K562 (cell line): Measurements from ENCODE around the gene AGL. TPM values are rescaled to one million over a fixed set of nuclear protein-coding genes. Genes with fewer than 3 reads are reported as not detected.

ENCODE experiments used
- CBX3 ChIP-seq, 2 experiments: IDR thresholded peaks; 1 replicate in 1 of 2; 2 replicates in 1 of 2; pipeline ENCODE4 v1.6.1; 2012; ENCODE audit warnings: inconsistent platforms in 2 of 2, low read length in 2 of 2, borderline replicate concordance in 1 of 2, control low read depth in 1 of 2
- FOXJ2 ChIP-seq: fragments of 200-800 bp; sonication (Bioruptor generic); IDR thresholded peaks from 2 replicates; pipeline ENCODE4 v1.6.1; 2016; ENCODE audit warnings: missing genetic modification characterization, missing compliant biosample characterization
- KLF10 ChIP-seq: fragments of 250-450 bp; sonication (Bioruptor Pico); IDR thresholded peaks from 2 replicates; pipeline ENCODE4 v1.6.1; 2021; ENCODE audit warnings: matching md5 sums
- MCM2 ChIP-seq: fragments of 450-650 bp; IDR thresholded peaks from 2 replicates; pipeline ENCODE4 v1.6.1; 2017; ENCODE audit warnings: low read depth, mild to moderate bottlenecking
- NCOA1 ChIP-seq: fragments of 450-650 bp; IDR thresholded peaks from 2 replicates; pipeline ENCODE4 v1.6.1; 2016; ENCODE audit warnings: low read depth
- PCBP1 ChIP-seq: fragments of 200-400 bp; formaldehyde crosslinking; IDR thresholded peaks from 2 replicates; pipeline ENCODE4 v1.6.1; 2018; ENCODE audit warnings: mild to moderate bottlenecking, low read depth, low read length; ENCODE audit not compliant: poor library complexity, severe bottlenecking
- ZNF124 ChIP-seq: sonication (generic); formaldehyde crosslinking; IDR thresholded peaks from 2 replicates; pipeline ENCODE4 v1.8.1; 2022; ENCODE audit warnings: missing genetic modification reagents
- polyA plus RNA-seq, 8 experiments: library from polyadenylated mRNA; depleted of rRNA in 4 of 8; stranded (reverse) in 5 of 8; unstranded in 3 of 8; fragments of >200 nt; fragmentation: Nextera tagmentation in 2 of 8; fragmentation: Illumina TruSeq in 1 of 8; extraction: Ambion mirVana in 2 of 8; extraction: Trizol in 1 of 8; gene quantifications; 2 replicates each; pipeline versions ENCODE4 v1.2.1 to v1.2.3, GENCODE V29; 2011 to 2014; ENCODE audit warnings: inconsistent platforms in 1 of 8, missing spikeins in 1 of 8
- total RNA-seq, 7 experiments: library from RNA; depleted of rRNA in 6 of 7; stranded (reverse); fragments of >200 nt in 6 of 7; fragmentation: Illumina TruSeq in 2 of 7; extraction: Trizol in 2 of 7; gene quantifications; 2 replicates each; pipeline versions ENCODE4 v1.2.1 to v1.2.3, GENCODE V29; 2011 to 2021; ENCODE audit warnings: low replicate concordance in 1 of 7
- TF ChIP-seq, protein P1 (sequence below): IDR thresholded peaks from 2 replicates; pipeline ENCODE4 v1.6.1; 2011; ENCODE audit not compliant: insufficient read length; ENCODE audit errors: extremely low read depth
- TF ChIP-seq, protein P2 (sequence below): fragments of 450-650 bp; IDR thresholded peaks from one replicate; pipeline ENCODE4 v1.6.1; 2018; ENCODE audit warnings: mild to moderate bottlenecking, moderate library complexity; ENCODE audit not compliant: partially characterized antibody
- TF ChIP-seq, protein P3 (sequence below), 2 experiments: fragments of 450-650 bp; IDR thresholded peaks; 2 replicates each; pipeline ENCODE4 v1.6.1; 2018; ENCODE audit warnings: mild to moderate bottlenecking in 2 of 2, low read depth in 1 of 2; ENCODE audit not compliant: partially characterized antibody in 2 of 2
- TF ChIP-seq, protein P4 (sequence below), 2 experiments: fragments of 450-650 bp; IDR thresholded peaks; 2 replicates each; pipeline ENCODE4 v1.6.1; 2016; ENCODE audit warnings: mild to moderate bottlenecking in 2 of 2, borderline replicate concordance in 1 of 2, low read depth in 1 of 2, moderate library complexity in 1 of 2

AGL gene
- total and polyA plus RNA-seq, 9 of the 15 experiments (the other 6 are each of a cell fraction or from before 2014, with no cell fraction given) = 6.3 to 20.4 (median 12.4) TPM

DNA sequence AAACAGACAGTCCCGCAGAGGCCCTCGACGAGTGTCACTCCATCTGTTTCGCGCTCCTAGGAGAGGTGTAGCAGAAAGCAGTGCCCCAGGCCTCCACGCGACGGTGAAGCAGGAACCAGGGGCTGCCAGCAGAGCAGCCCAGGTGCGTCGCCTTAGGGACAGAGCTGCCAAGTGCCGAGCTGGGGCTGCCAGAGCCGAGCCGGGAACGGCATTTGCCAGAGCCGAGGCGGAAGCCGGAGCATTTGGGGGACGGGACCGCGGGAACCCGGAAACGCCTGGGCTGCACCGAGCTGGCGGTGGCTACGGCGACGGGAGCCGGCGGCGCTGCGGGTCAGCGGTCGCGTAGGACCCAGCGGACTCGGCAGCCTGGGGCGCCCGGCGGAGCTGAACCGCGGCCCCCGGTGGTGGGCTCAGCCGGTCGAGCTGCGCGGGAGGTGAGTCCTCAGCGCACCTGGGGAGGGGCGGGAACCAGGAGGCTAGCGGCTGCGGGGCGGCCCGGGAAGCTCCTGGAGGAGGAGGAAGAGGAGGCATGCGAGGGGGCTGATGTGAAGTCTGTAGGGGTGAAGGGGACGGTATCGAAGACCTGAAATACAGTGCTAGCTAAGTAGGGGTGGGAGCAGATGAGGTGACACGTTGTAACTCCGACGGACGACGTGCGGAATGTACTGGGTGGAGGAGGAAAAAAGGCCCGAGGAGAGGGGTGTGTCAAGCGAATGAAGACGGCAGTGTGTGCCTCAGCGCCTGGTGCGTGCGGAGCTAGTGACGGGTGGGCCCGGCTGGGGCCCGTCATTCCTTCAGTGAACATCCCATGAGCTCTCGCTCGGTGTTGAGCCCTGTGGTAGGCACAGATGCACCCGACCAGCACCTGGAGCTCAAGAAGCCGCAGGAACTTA is 119.8 kb downstream of the AGL start, which contains the start of gene SLC35A3 (continued):
- TF ChIP-seq, protein P1, sequence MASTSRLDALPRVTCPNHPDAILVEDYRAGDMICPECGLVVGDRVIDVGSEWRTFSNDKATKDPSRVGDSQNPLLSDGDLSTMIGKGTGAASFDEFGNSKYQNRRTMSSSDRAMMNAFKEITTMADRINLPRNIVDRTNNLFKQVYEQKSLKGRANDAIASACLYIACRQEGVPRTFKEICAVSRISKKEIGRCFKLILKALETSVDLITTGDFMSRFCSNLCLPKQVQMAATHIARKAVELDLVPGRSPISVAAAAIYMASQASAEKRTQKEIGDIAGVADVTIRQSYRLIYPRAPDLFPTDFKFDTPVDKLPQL = no peak
- TF ChIP-seq, protein P2, sequence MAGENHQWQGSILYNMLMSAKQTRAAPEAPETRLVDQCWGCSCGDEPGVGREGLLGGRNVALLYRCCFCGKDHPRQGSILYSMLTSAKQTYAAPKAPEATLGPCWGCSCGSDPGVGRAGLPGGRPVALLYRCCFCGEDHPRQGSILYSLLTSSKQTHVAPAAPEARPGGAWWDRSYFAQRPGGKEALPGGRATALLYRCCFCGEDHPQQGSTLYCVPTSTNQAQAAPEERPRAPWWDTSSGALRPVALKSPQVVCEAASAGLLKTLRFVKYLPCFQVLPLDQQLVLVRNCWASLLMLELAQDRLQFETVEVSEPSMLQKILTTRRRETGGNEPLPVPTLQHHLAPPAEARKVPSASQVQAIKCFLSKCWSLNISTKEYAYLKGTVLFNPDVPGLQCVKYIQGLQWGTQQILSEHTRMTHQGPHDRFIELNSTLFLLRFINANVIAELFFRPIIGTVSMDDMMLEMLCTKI = no peak
- TF ChIP-seq NCOA1 (peak; percentile 96), FOXJ2 (tag) (no peak), MCM2 (no peak), ZNF124 (no peak), PCBP1 (peak; percentile 61), CBX3 (IDR thresholded peaks at IDR 0.05; ENCODE audit: borderline replicate concordance in 1 of 2, low read length in 2 of 2) (peak in 1 of 2 experiments; percentile 93; a peak in 2 of 3 replicates), KLF10 (no peak)
- TF ChIP-seq, protein P3, sequence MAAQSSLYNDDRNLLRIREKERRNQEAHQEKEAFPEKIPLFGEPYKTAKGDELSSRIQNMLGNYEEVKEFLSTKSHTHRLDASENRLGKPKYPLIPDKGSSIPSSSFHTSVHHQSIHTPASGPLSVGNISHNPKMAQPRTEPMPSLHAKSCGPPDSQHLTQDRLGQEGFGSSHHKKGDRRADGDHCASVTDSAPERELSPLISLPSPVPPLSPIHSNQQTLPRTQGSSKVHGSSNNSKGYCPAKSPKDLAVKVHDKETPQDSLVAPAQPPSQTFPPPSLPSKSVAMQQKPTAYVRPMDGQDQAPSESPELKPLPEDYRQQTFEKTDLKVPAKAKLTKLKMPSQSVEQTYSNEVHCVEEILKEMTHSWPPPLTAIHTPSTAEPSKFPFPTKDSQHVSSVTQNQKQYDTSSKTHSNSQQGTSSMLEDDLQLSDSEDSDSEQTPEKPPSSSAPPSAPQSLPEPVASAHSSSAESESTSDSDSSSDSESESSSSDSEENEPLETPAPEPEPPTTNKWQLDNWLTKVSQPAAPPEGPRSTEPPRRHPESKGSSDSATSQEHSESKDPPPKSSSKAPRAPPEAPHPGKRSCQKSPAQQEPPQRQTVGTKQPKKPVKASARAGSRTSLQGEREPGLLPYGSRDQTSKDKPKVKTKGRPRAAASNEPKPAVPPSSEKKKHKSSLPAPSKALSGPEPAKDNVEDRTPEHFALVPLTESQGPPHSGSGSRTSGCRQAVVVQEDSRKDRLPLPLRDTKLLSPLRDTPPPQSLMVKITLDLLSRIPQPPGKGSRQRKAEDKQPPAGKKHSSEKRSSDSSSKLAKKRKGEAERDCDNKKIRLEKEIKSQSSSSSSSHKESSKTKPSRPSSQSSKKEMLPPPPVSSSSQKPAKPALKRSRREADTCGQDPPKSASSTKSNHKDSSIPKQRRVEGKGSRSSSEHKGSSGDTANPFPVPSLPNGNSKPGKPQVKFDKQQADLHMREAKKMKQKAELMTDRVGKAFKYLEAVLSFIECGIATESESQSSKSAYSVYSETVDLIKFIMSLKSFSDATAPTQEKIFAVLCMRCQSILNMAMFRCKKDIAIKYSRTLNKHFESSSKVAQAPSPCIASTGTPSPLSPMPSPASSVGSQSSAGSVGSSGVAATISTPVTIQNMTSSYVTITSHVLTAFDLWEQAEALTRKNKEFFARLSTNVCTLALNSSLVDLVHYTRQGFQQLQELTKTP (IDR thresholded peaks at IDR 0.05; ENCODE audit: low read depth in 1 of 2, partially characterized antibody in 2 of 2) = peak in 1 of 2 experiments; percentile 34
- TF ChIP-seq, protein P4, sequence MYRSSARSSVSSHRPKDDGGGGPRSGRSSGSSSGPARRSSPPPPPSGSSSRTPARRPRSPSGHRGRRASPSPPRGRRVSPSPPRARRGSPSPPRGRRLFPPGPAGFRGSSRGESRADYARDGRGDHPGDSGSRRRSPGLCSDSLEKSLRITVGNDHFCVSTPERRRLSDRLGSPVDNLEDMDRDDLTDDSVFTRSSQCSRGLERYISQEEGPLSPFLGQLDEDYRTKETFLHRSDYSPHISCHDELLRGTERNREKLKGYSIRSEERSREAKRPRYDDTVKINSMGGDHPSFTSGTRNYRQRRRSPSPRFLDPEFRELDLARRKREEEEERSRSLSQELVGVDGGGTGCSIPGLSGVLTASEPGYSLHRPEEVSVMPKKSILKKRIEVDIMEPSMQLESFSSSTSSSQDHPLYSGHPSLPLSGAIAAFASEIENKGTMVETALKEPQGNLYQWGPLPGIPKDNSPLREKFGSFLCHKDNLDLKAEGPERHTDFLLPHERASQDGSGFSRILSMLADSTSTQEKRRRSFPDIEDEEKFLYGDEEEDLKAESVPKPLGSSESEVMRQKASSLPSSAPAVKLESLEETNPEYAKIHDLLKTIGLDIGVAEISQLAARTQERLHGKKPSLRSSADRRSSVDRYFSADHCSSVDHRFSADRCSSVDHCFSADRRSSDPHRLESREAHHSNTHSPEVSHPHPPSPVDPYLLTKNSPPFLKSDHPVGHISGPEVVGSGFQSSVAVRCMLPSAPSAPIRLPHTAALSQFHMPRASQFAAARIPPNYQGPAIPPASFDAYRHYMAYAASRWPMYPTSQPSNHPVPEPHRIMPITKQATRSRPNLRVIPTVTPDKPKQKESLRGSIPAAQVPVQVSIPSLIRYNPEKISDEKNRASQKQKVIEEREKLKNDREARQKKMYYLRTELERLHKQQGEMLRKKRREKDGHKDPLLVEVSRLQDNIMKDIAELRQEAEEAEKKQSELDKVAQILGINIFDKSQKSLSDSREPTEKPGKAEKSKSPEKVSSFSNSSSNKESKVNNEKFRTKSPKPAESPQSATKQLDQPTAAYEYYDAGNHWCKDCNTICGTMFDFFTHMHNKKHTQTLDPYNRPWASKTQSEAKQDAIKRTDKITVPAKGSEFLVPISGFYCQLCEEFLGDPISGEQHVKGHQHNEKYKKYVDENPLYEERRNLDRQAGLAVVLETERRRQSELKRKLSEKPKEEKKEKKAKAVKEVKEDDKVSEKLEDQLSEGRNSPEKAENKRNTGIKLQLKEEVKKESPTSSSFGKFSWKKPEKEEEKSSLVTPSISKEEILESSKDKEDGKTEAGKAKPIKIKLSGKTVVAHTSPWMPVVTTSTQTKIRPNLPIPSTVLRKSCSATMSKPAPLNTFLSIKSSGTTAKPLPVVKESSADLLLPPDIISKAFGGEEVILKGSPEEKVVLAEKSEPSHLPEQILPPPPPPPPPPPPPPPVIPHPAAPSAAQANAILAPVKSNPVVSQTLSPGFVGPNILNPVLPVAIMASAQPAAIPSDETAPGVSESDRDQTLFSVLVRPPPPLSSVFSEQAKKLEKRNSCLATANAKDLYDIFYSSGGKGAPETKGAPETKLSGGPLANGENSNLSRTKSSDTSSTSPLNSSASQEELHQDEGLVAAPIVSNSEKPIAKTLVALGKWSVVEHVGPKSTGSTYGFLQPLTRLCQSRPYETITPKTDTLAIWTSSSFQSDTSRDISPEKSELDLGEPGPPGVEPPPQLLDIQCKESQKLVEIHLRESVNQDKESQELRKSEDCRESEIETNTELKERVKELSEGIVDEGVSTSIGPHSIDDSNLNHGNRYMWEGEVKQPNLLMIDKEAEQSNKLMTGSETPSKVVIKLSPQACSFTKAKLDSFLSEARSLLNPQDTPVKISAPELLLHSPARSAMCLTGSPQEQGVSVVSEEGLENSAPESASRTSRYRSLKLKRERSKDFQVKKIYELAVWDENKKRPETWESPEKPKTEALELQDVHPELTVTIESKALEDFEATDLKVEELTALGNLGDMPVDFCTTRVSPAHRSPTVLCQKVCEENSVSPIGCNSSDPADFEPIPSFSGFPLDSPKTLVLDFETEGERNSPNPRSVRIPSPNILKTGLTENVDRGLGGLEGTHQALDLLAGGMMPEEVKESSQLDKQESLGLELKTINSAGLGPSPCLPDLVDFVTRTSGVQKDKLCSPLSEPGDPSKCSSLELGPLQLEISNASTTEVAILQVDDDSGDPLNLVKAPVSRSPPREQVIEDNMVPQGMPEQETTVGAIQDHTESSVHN (IDR thresholded peaks at IDR 0.05; ENCODE audit: borderline replicate concordance in 1 of 2, low read depth in 1 of 2) = no peak
